Measurements from ENCODE around the gene ZNF554.

- TF ChIP-seq POLR2A (IDR thresholded peaks at IDR 0.05) (no peak), CTCF (IDR thresholded peaks at IDR 0.05) (no peak)
Measured at GRCh38 chr19:2863816-2864215, 44.1 kb downstream of the ZNF554 start.
